Adrenal gland (tissue), 5 donors: ENCODE measurements around the gene LHPP.

ENCODE experiments used
- POLR2A ChIP-seq, 2 donors: fragments of 450-650 bp; IDR thresholded peaks; one replicate each; pipeline ENCODE4 v1.6.1; 2017; ENCODE audit warnings: antibody characterized with exemption in 2 of 2, mild to moderate bottlenecking in 2 of 2, moderate library complexity in 1 of 2
- TF ChIP-seq, protein P1 (sequence below), 6 experiments: fragments of 450-650 bp in 4 of 6; fragments of 200-600 bp in 2 of 6; sonication (generic) in 1 of 6; IDR thresholded peaks; 1 replicate in 5 of 6; 2 replicates in 1 of 6; pipeline versions ENCODE4 v1.5.1 to v1.8.0; 2016 to 2021; ENCODE audit warnings: antibody characterized with exemption in 6 of 6, mild to moderate bottlenecking in 2 of 6, moderate library complexity in 1 of 6
- donor health status: DM: no; HTN: no; CAD: no.

DNA sequence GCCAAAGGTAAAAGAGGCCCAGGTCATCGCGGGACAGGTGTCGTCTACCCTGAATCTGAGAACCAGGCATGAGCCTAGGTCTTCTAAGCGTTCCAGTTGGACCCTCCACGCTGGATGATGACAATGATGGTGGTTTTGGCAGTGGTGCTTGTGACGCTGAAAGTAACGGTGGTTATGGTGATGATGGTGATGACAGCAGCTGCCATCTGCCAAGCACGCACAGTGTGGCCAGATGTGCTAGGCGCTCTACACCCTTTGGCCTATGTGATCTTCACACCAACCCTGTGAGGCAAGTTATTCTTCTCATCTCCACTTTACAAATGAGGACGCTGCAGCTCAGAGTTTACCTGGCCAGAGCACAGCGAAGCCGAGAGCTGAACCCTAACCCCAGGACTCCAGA, 188.6 kb downstream of the LHPP start:
- TF ChIP-seq POLR2A (IDR thresholded peaks at IDR 0.05), result no peak
- TF ChIP-seq, protein P1, sequence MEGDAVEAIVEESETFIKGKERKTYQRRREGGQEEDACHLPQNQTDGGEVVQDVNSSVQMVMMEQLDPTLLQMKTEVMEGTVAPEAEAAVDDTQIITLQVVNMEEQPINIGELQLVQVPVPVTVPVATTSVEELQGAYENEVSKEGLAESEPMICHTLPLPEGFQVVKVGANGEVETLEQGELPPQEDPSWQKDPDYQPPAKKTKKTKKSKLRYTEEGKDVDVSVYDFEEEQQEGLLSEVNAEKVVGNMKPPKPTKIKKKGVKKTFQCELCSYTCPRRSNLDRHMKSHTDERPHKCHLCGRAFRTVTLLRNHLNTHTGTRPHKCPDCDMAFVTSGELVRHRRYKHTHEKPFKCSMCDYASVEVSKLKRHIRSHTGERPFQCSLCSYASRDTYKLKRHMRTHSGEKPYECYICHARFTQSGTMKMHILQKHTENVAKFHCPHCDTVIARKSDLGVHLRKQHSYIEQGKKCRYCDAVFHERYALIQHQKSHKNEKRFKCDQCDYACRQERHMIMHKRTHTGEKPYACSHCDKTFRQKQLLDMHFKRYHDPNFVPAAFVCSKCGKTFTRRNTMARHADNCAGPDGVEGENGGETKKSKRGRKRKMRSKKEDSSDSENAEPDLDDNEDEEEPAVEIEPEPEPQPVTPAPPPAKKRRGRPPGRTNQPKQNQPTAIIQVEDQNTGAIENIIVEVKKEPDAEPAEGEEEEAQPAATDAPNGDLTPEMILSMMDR (IDR thresholded peaks at IDR 0.05), result no peak
